Natural killer cell (primary cell): ENCODE results near the gene IFNA14. TPM values are rescaled to one million over a fixed set of nuclear protein-coding genes. Genes with fewer than 3 reads are reported as not detected.
"Not testable (repeated sequence)": the region's sequence is repeated elsewhere in the genome, so short reads cannot be mapped to it uniquely, and the experiment has no call there.

Experiments
- ATAC-seq, 3 donors: fragments of 150-1000 bp in 2 of 3; fragments of 200-7000 bp in 1 of 3; cut with Tn5 transposase; 1 replicate in 1 of 3; 2 replicates in 2 of 3; pipeline ENCODE4 v1.10.0; 2021; ENCODE audit warnings: mild to moderate bottlenecking in 2 of 3, moderate library complexity in 2 of 3
- DNase-seq, 2 donors: peaks; one replicate each; pipeline versions ENCODE4 v3.0.0 to v3.0.0-alpha.2; 2013 to 2021; ENCODE audit warnings: mixed read lengths in 1 of 2
- H3K27ac ChIP-seq: one replicate; pipeline ENCODE4 v1.5.1; 2013; ENCODE audit warnings: mild to moderate bottlenecking, low read length
- H3K27me3 ChIP-seq: one replicate; pipeline ENCODE4 v1.6.1; 2013; ENCODE audit warnings: low read length; ENCODE audit not compliant: control insufficient read depth, insufficient read depth
- H3K36me3 ChIP-seq: one replicate; pipeline ENCODE4 v1.6.1; 2013; ENCODE audit warnings: low read length; ENCODE audit not compliant: control insufficient read depth, insufficient read depth
- H3K4me1 ChIP-seq: one replicate; pipeline ENCODE4 v1.6.1; 2013; ENCODE audit warnings: low read length; ENCODE audit not compliant: control insufficient read depth, insufficient read depth
- H3K4me3 ChIP-seq: one replicate; pipeline ENCODE4 v1.5.1; 2013; ENCODE audit warnings: low read length
- H3K9me3 ChIP-seq: one replicate; pipeline ENCODE4 v1.6.1; 2013; ENCODE audit warnings: low read length; ENCODE audit not compliant: control insufficient read depth, insufficient read depth
- H3K27ac Mint-ChIP-seq, 2 donors: one replicate each; pipeline ENCODE4 v1.8.0; 2022; ENCODE audit warnings: mild to moderate bottlenecking in 2 of 2, mixed read lengths in 2 of 2, moderate library complexity in 1 of 2
- H3K27me3 Mint-ChIP-seq, 2 donors: one replicate each; pipeline ENCODE4 v1.8.0; 2022; ENCODE audit warnings: low read depth in 2 of 2, mixed read lengths in 2 of 2
- H3K36me3 Mint-ChIP-seq: one replicate; pipeline ENCODE4 v1.8.0; 2022; ENCODE audit warnings: mixed read lengths
- H3K4me1 Mint-ChIP-seq, 2 donors: one replicate each; pipeline ENCODE4 v1.8.0; 2022; ENCODE audit warnings: mixed read lengths in 2 of 2
- H3K4me3 Mint-ChIP-seq: one replicate; pipeline ENCODE4 v1.8.0; 2022; ENCODE audit warnings: mild to moderate bottlenecking, moderate library complexity, mixed read lengths
- H3K9me3 Mint-ChIP-seq, 2 donors: one replicate each; pipeline ENCODE4 v1.8.0; 2022; ENCODE audit warnings: mixed read lengths in 2 of 2
- WGBS: methylation state at CpG from one replicate; pipeline ENCODE4 v1.1.7; 2013; ENCODE audit warnings: missing lambda C conversion rate; ENCODE audit not compliant: insufficient coverage; 5-methylcytosine and 5-hydroxymethylcytosine counted together
- intact Hi-C: fragments of 100-400 bp; cut with micrococcal nuclease; formaldehyde crosslinking; loops from one replicate; pipeline ENCODE4 v1.14.2; 2022
- total RNA-seq, 4 donors: library from RNA; stranded (reverse); fragments of 120-200 nt in 1 of 4; gene quantifications; one replicate each; pipeline versions ENCODE4 v1.2.3 to v1.2.4, GENCODE V29; 2013 to 2022
- TF ChIP-seq, protein P1 (sequence below): fragments of 200-600 bp; IDR thresholded peaks from one replicate; pipeline ENCODE4 v1.8.0; 2022; ENCODE audit warnings: antibody characterized with exemption

Gene IFNA14
- total RNA-seq, 3 donors from 2014 or later (not counting 1 experiment from before 2014, with no cell fraction given), result not detected

DNA sequence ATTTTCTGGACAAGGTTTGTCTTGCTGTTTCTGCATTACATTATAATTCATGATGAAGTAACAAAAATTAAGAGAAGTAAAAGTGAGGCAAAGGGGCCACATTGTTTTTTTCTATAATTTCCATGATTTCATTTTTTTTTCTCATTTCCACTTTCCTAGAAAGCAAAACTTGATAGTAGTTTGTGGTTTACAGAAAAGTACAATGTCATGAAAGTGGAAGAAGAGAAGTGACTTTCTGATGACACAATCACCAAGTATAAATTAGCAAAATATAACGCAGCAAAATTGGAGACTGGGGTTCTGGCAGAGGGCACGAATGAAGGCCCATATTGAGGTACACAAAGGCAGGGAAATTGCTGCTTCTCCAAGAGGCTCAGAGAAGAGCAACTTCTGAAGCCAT is 5.0 kb upstream of the IFNA14 start:
- H3K36me3 ChIP-seq, result no peaks in the 10 kb centered on the region
- Mint-ChIP-seq H3K27me3 (peaks cover 9 to 29% of the 10 kb centered on the region in 2 donors), H3K9me3 (no peaks in the 10 kb centered on the region), H3K4me3 (no peak overlapping the region), H3K36me3 (no peaks in the 10 kb centered on the region), H3K27ac (no peak overlapping the region), H3K4me1 (peaks cover 0 to 4% of the 10 kb centered on the region in 2 donors)
- H3K27me3 ChIP-seq, result no peaks in the 10 kb centered on the region
- H3K4me1 ChIP-seq, result no peaks in the 10 kb centered on the region
- DNase-seq, result no peak
- WGBS, result 6% methylated on average over 2 of the region's 2 CpGs
- intact Hi-C loops, result no loop called here
- TF ChIP-seq, protein P1, sequence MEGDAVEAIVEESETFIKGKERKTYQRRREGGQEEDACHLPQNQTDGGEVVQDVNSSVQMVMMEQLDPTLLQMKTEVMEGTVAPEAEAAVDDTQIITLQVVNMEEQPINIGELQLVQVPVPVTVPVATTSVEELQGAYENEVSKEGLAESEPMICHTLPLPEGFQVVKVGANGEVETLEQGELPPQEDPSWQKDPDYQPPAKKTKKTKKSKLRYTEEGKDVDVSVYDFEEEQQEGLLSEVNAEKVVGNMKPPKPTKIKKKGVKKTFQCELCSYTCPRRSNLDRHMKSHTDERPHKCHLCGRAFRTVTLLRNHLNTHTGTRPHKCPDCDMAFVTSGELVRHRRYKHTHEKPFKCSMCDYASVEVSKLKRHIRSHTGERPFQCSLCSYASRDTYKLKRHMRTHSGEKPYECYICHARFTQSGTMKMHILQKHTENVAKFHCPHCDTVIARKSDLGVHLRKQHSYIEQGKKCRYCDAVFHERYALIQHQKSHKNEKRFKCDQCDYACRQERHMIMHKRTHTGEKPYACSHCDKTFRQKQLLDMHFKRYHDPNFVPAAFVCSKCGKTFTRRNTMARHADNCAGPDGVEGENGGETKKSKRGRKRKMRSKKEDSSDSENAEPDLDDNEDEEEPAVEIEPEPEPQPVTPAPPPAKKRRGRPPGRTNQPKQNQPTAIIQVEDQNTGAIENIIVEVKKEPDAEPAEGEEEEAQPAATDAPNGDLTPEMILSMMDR, result no peak
- no peak overlapping the region for H3K4me3 ChIP-seq
- H3K9me3 ChIP-seq, result no peaks in the 10 kb centered on the region
- H3K27ac ChIP-seq, result no peak overlapping the region
- no peak for ATAC-seq

DNA sequence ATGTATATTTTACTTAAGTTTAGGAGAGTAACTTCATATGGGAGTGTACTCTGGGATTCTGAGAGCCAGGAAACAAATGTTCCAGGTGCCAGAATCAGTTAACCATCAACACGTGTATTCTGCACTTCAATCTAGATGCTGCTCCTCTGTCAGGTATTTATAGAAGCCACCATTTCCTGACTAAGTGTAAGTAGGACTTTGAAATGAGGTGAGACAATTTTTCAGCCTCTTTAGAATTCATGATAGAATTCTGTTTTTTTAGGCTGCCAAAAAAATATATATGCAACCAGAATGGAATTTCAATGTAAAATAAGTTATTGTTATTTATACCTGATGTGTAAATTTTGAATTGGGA is 3.5 kb downstream of the IFNA14 start:
- intact Hi-C loops, H3K36me3 Mint-ChIP-seq, H3K9me3 Mint-ChIP-seq, H3K4me3 Mint-ChIP-seq, H3K27ac Mint-ChIP-seq, H3K36me3 ChIP-seq, DNase-seq, H3K4me1 Mint-ChIP-seq, H3K27ac ChIP-seq, ATAC-seq, H3K27me3 ChIP-seq, H3K4me1 ChIP-seq, H3K4me3 ChIP-seq, H3K9me3 ChIP-seq: not testable (repeated sequence)
- 0% methylated on average over 1 of the region's 1 CpG for WGBS
- H3K27me3 Mint-ChIP-seq, result peaks cover 8 to 31% of the 10 kb centered on the region in 2 donors

DNA sequence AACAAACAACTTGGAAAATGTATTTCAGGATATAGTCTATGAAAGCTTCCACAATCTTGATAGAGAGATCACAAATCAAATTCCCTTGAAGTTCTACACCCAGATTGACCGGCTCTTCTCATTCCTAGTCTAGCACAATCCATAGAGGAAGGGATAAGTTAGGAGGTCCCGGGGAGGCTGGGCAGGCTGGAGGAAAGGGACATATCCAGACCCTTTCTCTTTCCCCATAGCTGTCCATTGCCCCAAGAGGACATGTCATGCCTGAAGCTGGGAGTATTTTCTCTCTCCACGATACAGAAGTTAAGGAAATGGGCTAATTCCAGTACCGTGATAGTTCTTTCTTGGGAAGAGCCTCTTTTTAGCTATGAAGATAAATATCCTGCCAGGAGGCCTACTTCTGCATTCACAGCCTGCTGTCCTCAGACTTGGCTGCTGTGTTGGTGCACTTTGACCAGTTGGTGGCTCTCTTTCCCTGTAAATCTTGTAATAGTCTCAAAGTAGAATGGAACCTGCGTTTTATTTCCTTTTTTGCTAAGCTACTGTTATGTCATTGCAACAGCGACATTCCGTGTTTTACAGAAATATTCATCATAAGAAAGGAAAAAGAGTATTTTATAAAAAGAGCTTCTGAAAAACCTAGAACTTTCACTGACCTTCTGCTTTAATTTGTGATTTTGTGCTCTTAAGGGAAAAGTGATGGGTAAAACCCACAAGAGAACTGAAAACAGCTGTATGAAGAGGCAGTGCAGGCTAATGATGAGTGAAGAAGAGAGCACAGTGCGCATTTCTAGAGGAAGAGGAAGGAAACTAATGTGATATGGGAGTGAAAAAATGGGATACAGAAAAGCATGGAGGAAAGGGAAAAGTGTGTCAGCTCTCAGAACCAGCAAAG is 4.1 kb downstream of the IFNA14 start:
- H3K4me1 Mint-ChIP-seq, H3K4me3 ChIP-seq, H3K27me3 ChIP-seq, H3K36me3 Mint-ChIP-seq, H3K4me1 ChIP-seq, H3K9me3 Mint-ChIP-seq, H3K9me3 ChIP-seq, H3K27ac ChIP-seq, H3K27ac Mint-ChIP-seq, H3K36me3 ChIP-seq: not testable (repeated sequence)
- peak; percentile 54 to 83 (median 71) for ATAC-seq
- TF ChIP-seq, protein P1, result peak; percentile 32
- Mint-ChIP-seq H3K4me3 (peak overlapping the region; percentile 21), H3K27me3 (peaks cover 8 to 31% of the 10 kb centered on the region in 2 donors)
- peak in 1 of 2 donors; percentile 67 for DNase-seq
- intact Hi-C loops, result loop anchor here (1.0 kb wide), 1 partner anchor 554 kb away; no protein-coding TSS in a partner anchor
- 8% methylated on average over 5 of the region's 8 CpGs for WGBS

DNA sequence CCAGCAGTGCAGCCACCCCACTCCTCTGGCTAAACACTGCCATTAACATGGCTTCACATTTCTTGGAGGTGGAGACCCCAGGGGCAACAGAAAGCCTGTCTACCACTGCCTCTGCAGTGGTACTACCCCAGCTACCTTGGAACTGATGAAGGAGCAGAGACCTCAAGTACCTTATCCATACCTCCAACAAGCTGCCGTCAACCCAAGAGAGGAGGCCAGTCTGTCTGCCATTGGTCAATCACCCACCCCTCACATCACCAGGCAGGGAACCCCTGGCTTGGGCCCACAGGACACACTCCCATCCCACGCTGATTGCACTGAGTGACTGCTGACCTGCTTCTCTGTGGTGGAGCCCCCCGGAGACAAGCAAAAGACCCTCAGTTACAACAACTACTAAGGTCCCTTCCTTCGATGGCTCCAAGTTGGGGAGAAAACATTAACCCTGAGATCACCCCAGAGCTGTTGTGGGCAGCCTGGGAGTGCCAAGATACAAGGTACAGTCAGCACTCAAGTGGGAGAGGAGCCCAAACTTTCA is 5.6 kb downstream of the IFNA14 start:
- H3K9me3 ChIP-seq, result no peaks in the 10 kb centered on the region
- no peaks in the 10 kb centered on the region for H3K36me3 Mint-ChIP-seq
- H3K27ac ChIP-seq, result no peak overlapping the region
- H3K4me1 ChIP-seq, result no peaks in the 10 kb centered on the region
- H3K4me3 Mint-ChIP-seq, result no peak overlapping the region
- ATAC-seq, result no peak
- peaks cover 8 to 21% of the 10 kb centered on the region in 2 donors for H3K27me3 Mint-ChIP-seq
- WGBS, result 88% methylated on average over 4 of the region's 4 CpGs
- H3K4me3 ChIP-seq, result no peak overlapping the region
- H3K36me3 ChIP-seq, result no peaks in the 10 kb centered on the region
- TF ChIP-seq, protein P1, result no peak
- H3K4me1 Mint-ChIP-seq, result peaks cover 5 to 6% of the 10 kb centered on the region in 2 donors
- DNase-seq, result no peak
- H3K9me3 Mint-ChIP-seq, result no peaks in the 10 kb centered on the region
- H3K27me3 ChIP-seq, result no peaks in the 10 kb centered on the region
- intact Hi-C loops, result no loop called here
- no peak overlapping the region for H3K27ac Mint-ChIP-seq
